Measurements from ENCODE around the gene PDZRN4. TPM values are rescaled to one million over a fixed set of nuclear protein-coding genes. Genes with fewer than 3 reads are reported as not detected.

Gene PDZRN4
- total RNA-seq, 1 experiment from 2014 or later: not detected

- CTCF ChIA-PET: no interaction called here
- Mint-ChIP-seq H3K4me1 (ENCODE audit: low read depth, unreplicated experiment) (no peaks in the 10 kb centered on the region), H3K9me3 (ENCODE audit: low read depth, unreplicated experiment) (no peaks in the 10 kb centered on the region), H3K27me3 (ENCODE audit: unreplicated experiment) (no peaks in the 10 kb centered on the region), H3K27ac (ENCODE audit: unreplicated experiment) (no peak overlapping the region), H3K4me3 (ENCODE audit: low read depth, unreplicated experiment) (no peak overlapping the region), H3K36me3 (ENCODE audit: insufficient read depth, unreplicated experiment) (no peaks in the 10 kb centered on the region)
- no peak for TF ChIP-seq CTCF (IDR thresholded peaks at IDR 0.05; ENCODE audit: unreplicated experiment)
- no peak for DNase-seq
- intact Hi-C loops (cut with micrococcal nuclease; ENCODE audit: unreplicated experiment): no loop called here
- no TSS peak for BruUV-seq (replicated peaks)
Measured at GRCh38 chr12:41576925-41577324, 388.8 kb downstream of the PDZRN4 start.

- intact Hi-C loops (cut with micrococcal nuclease; ENCODE audit: unreplicated experiment): no loop called here
- Mint-ChIP-seq H3K27ac (ENCODE audit: unreplicated experiment) (no peak overlapping the region), H3K36me3 (ENCODE audit: insufficient read depth, unreplicated experiment) (no peaks in the 10 kb centered on the region), H3K9me3 (ENCODE audit: low read depth, unreplicated experiment) (no peaks in the 10 kb centered on the region), H3K4me3 (ENCODE audit: low read depth, unreplicated experiment) (no peak overlapping the region), H3K27me3 (ENCODE audit: unreplicated experiment) (no peaks in the 10 kb centered on the region), H3K4me1 (ENCODE audit: low read depth, unreplicated experiment) (no peaks in the 10 kb centered on the region)
- CTCF ChIA-PET: no interaction called here
- no TSS peak for BruUV-seq (replicated peaks)
- TF ChIP-seq CTCF (IDR thresholded peaks at IDR 0.05; ENCODE audit: unreplicated experiment): no peak
- DNase-seq: no peak
Measured at GRCh38 chr12:41577995-41578394, 389.9 kb downstream of the PDZRN4 start.

GRCh38 chr12:41585784-41586183, 397.7 kb downstream of the PDZRN4 start:
- no peak overlapping the region for H3K27ac Mint-ChIP-seq (ENCODE audit: unreplicated experiment)
- no peak overlapping the region for H3K4me3 Mint-ChIP-seq (ENCODE audit: low read depth, unreplicated experiment)
- DNase-seq: no peak
- no peaks in the 10 kb centered on the region for H3K9me3 Mint-ChIP-seq (ENCODE audit: low read depth, unreplicated experiment)
- intact Hi-C loops (cut with micrococcal nuclease; ENCODE audit: unreplicated experiment): no loop called here
- no peak for TF ChIP-seq CTCF (IDR thresholded peaks at IDR 0.05; ENCODE audit: unreplicated experiment)
- no peaks in the 10 kb centered on the region for H3K4me1 Mint-ChIP-seq (ENCODE audit: low read depth, unreplicated experiment)
- BruUV-seq (replicated peaks): no TSS peak
- CTCF ChIA-PET: interaction anchor here (0.5 kb wide), 1 partner anchor 654 kb away, joined by 3 read pairs; no protein-coding TSS in a partner anchor
- no peaks in the 10 kb centered on the region for H3K27me3 Mint-ChIP-seq (ENCODE audit: unreplicated experiment)
- no peaks in the 10 kb centered on the region for H3K36me3 Mint-ChIP-seq (ENCODE audit: insufficient read depth, unreplicated experiment)

- no peaks in the 10 kb centered on the region for H3K36me3 Mint-ChIP-seq (ENCODE audit: insufficient read depth, unreplicated experiment)
- BruUV-seq (replicated peaks): no TSS peak
- no peak overlapping the region for H3K27ac Mint-ChIP-seq (ENCODE audit: unreplicated experiment)
- H3K27me3 Mint-ChIP-seq (ENCODE audit: unreplicated experiment): no peaks in the 10 kb centered on the region
- CTCF ChIA-PET: interaction anchor here (0.6 kb wide), 1 partner anchor 145 kb away, joined by 3 read pairs; no protein-coding TSS in a partner anchor
- TF ChIP-seq CTCF (IDR thresholded peaks at IDR 0.05; ENCODE audit: unreplicated experiment): no peak
- no peaks in the 10 kb centered on the region for H3K4me1 Mint-ChIP-seq (ENCODE audit: low read depth, unreplicated experiment)
- H3K9me3 Mint-ChIP-seq (ENCODE audit: low read depth, unreplicated experiment): no peaks in the 10 kb centered on the region
- H3K4me3 Mint-ChIP-seq (ENCODE audit: low read depth, unreplicated experiment): no peak overlapping the region
- intact Hi-C loops (cut with micrococcal nuclease; ENCODE audit: unreplicated experiment): no loop called here
- DNase-seq: no peak
Measured at GRCh38 chr12:41587574-41587973, 399.5 kb downstream of the PDZRN4 start.
